HG02798 (cell line): ENCODE data around the gene SYT9.

ENCODE experiments used
- ATAC-seq: cut with Tn5 transposase; IDR thresholded peaks from one replicate; pipeline ENCODE4 v1.9.1; 2021; ENCODE audit warnings: mild to moderate bottlenecking; ENCODE audit not compliant: unreplicated experiment, poor library complexity

SYT9 gene, protein sequence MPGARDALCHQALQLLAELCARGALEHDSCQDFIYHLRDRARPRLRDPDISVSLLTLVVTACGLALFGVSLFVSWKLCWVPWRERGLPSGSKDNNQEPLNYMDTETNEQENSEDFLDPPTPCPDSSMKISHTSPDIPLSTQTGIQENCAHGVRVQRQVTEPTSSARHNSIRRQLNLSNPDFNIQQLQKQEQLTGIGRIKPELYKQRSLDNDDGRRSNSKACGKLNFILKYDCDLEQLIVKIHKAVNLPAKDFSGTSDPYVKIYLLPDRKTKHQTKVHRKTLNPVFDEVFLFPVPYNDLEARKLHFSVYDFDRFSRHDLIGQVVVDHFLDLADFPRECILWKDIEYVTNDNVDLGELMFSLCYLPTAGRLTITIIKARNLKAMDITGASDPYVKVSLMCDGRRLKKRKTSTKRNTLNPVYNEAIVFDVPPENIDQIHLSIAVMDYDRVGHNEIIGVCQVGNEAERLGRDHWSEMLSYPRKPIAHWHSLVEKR

DNA sequence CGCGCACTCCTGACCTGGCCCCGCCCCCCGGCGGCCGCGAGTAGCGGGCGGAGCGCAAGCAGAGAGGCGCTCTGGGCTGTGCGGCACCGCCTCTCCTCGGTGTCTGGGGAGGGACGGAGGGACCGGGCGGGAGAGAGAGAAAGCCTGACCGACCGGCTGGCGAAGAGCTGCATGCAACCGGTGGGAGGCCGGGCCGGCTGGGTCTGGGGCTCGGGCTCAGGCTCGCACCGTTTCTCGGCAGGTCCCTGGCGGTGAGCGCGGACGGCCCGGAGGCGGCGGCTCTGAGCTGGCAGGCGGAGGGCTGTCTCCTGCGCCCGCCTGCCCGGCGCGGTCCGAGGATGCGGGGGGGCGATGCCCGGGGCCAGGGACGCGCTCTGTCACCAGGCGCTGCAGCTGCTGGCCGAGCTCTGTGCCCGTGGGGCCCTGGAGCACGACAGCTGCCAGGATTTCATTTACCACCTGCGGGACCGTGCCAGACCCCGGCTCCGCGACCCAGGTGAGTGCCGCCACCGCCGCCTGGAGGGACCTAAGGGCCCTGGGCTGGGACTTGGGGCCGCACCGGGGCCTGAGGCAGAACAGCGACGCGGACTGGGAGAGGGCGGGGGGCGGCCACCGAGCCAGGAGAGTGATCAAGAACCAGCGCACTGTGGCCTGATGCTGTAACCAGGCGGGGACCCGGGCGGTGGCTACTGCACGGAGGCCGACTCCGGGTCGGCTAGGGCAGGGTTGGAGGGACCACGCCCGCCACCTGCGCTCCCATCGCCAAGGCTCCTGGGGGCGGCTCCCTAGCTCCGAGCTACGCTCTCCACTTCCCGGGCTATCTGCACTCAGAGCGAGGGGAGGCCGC, at the start of gene SYT9:
SYT9 (plus strand) TSS at position 69 of the 847 bp plus-strand sequence; CDS start at position 352, 283 bp downstream.
- no peak for ATAC-seq

DNA sequence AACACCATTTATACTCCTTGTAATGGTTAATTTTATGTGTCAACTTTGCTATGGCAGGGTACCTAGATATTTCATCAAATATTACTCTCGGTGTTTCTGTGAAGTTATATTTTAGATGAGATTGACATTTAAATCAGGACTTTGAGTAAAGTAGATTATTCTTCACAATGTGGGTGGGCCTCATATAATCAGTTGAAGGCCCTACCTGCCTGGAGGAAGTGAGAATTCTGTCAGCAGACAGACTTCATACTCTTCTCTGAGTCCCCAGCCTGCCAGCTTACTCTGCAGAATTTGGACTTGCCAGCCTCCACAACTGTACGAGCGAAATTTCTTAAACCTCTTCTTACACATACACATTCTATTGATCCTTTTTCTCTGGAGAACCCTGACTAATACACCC, 49.3 kb upstream of the SYT9 start:
- no peak for ATAC-seq

DNA sequence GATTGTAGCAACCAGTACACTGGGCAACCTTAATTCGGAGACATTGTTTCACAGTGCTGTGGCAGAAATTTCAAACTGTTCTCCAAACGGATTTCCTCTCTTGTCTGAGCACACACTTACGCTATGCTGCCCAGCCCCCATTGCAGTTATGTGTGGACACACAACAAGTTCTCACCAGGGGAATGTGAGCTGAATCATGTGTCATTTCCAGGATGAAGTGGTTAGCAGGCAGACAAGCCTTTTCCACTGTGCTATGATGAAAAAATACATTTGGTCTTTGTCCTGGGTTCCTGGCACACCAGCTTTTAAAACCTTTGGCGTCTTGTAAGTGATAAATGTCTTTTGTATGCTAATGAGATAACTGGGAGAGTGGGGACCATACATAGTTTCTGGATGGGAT, 46.9 kb upstream of the SYT9 start:
- ATAC-seq, result no peak

DNA sequence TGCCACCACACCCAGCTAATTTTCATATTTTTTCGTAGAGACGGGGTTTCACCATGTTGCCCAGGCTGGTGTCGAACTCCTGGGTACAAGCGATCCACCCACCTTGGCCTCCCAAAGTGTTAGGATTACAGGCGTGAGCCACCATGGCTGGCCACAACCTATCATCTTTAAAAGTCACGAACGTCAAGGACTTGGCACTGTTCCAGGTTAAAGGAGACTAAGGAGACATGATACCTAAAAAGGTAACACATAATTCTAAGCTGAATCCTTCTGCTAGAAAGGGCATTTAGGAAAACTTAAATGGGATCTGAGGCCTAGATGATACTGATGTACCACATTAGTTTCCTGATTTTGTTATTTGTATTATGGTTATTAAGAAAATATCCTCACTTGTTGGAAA, 43.3 kb upstream of the SYT9 start:
- ATAC-seq, result no peak

DNA sequence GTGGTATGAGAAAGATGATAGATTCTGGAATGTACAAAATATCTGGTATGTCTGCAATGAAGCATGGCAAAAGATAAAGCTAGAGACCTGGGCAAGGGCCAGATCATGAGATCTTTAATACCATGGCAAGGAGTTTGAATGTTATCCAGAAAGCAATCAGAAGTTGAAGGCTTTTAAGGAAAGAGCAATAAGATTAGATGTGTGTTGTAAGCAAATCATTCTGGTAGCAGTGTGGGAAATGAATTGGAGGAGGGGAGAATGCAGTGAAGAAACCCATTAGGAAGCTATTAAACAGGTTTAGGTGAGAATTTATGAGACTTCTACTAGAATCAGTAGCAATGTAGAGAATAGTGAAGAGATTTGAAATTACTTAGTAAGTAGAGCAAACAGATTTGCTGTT, 32.2 kb upstream of the SYT9 start:
- no peak for ATAC-seq

DNA sequence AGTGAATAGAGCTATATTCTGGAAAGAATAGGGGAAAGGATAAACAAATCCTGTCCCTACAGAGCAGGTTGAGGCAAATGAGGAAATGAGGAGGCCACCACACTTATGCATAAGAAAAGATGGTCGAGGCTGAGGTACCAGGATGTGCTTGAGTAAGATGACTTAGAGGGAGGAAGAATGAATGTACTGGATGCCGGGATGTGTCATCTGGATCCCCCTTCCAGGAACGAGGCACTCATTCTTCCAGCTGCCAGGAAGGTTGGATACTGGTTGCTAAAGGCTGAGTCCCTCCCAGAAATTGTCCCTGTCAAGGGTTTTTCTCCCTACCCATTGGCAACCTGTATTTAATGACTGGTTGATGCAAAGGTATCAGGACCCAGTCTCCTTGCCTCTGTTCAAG, 31.1 kb upstream of the SYT9 start:
- no peak for ATAC-seq

DNA sequence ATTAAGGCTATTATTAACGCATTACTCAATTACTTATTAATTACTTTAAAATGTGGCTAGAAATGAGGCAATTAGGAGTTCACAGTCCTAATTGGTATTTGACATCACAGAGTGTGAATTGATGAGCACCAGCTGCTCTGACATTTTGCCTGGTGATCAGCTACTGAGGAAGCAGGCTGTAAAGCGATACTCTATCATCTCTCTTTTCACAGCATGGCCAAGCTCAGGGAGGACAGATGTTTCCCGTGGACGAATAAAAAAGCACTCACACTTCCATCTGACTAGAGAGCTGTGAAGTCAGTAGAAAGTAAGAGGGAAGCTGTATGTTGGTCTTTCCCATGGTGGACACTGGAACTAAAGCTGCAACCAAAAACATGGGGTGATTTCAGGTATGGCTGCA, 29.1 kb upstream of the SYT9 start:
- ATAC-seq, result no peak

DNA sequence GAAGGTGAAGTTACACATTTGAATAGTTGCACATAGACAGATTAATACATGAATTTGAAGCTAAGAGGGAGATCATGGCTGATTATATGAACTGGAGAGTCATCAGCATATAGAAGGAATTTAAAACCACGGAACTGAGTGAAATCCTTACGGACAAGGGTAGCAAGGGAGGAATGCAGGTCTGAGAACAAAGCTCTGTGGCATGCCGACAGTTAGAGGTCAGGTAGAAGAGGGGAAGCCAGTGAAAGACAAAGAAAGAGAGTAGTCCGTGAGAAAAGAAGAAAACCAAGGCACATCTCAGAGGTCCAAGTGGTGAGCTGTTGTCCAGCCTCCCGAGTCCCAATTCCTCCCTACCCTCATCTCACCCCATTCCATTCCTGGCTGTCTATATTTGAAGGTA, 11.8 kb upstream of the SYT9 start:
- no peak for ATAC-seq

DNA sequence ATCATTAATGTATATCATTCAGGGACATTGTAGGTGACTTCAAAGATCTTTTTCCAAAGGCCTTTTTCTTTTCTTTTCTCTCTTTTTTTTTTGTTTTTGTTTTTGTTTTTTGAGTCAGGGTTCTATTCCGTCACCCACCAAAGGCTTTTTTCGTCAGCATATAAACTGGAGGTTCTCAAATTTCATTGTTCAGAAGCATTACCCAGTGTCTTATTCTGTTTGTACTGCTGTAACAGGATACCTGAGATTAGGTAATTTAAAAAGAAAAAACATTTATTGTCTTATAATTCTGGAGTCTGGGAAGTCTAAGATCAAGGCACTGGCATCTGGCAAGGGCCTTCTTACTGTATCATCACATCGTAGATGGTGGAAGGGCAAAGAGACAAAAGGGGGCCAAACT, 6.4 kb upstream of the SYT9 start:
- ATAC-seq, result no peak

DNA sequence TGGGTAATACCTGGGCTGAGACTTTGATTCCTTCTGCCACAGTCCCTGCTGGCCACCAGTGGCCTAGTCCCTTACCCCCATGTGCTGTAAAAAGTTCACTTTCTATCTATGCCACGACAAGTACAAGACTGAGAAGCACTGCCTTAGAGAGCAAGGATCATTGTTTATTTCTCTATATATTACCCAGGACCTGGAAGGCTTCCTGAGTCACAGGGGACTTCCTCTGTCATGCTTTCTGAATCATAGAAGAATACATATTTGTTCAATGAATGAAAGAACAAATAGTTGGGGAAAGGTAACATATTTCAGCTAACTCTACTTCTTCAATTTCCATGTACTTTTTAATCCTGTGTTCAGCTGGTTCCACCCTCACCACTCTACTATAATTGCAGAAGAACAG, 5.5 kb upstream of the SYT9 start:
- no peak for ATAC-seq

DNA sequence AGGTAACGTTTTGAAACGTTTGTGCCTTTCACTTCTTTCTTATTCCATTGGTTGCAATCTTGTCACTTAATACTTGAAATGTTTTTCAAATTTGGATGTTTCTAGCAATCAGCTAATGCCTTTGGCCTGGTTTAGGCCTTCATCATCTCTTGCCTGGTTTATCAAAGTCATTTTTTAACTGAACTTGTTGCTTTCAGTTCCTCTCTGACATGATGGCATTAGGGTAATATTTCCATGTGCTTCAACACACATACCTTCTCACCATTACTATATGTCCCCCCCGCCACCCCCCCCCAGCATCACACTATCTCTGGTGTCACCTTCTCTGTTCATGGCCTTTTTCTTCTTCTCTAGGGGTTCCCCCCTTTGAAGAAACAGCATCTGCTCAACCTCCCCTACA, 1.5 kb upstream of the SYT9 start:
- no peak for ATAC-seq

DNA sequence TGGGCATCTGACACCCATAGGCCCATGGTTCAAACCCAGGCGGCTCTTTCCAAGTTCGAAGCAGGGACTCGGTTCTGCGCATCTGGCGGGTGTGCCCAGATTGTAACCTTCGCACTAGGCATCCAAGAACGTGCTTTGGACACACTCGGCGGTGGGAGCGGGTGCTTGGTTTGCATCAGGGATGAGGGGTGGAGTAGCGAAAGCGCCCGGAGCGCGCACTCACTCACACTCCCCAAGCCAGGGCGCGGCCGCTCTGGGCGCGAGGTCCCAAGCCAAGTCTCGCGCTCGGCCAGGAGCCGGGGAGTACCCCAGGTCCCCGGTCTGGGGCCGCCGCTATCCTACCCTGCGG, 243 bp upstream of the SYT9 start:
- no peak for ATAC-seq

DNA sequence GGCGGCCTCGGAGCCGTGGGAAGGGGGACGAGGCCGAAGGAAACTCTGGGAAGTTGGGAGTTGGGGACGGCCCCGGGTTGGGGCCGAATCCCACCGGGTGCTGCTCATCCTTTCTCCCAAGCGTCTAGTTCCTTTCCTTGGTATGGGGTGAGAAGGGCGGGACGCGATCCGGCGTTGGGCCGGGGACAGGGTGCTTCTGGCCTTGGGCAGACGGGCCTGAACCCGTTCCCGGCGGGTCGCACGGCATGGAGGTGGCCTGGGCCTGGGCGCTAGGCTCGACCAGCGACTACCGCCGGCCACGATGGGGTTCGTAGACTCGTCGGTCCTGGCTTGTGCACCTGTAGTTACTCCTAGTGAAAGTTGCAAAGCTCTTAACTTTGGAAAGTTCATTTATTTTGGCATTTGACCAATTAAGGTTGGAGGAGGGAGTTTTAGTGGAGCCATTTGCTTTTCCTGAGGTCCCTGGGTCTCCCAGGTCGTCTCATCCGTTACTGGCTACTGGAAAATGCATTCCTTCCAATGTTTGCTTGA, 1.0 kb downstream of the SYT9 start:
- ATAC-seq, result no peak

DNA sequence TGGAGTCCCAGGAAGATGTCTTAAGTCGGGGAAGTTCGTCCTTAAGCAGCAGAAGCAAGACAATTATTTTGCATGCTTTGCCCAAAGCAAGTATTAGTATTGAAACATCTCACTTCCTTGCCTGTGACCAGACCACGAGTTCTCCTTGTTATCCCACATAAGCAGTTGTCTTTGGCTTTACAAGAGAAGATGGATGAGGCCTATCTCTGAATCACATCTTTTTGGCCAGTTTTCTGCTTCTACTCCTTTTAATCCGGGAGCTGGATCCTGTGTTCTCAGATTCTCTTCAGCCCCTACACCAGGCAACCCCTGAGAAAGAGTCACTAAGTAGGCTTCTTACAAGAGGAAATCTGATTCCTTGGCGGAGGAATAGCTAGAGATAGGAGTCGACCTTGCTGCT, 2.1 kb downstream of the SYT9 start:
- ATAC-seq, result no peak

DNA sequence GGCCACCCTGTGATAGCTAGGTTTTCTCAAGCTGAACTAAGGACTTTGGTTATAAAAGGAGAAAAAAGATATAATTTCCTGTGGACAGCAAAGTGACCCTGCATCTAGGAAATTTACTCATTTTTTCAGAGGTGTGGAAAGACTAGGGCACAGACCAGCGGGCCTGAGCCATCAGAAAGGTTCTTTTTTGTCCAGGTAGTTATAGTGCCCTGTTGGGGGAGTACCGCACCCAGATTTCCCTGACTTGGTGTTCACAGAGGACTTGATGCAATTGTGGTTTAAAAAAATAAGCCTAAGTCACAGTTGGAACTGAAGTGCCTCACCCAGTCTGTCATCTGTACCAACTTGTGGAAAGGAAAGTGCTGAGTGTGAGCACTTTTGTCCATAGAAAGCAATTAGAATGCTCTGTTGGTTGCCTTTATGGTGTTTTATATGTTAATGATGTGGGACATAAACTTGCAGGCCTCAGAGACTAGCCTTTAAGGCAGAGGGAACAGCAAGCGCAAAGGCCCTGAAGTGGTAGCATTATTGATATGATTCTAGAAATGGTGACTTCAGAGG, 3.1 kb downstream of the SYT9 start:
- ATAC-seq, result no peak

DNA sequence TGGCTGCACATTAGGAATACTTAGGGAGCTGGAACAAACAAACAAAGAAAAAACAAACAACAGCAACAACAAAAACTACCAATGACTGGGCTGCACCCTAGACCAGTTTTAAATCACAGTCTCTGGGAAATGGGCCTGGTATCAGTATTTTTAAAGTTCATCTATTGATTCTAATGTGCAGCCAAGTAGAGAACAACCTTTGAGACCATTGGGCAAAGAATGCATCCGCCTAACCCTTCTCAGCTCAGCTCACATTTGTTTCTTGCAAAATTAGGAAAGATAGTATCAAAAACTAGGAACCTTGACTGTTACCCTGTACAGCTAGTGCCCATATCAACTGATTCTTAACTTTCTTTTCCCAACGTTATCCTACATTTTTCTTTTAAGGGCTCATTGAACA, 5.2 kb downstream of the SYT9 start:
- ATAC-seq, result no peak

DNA sequence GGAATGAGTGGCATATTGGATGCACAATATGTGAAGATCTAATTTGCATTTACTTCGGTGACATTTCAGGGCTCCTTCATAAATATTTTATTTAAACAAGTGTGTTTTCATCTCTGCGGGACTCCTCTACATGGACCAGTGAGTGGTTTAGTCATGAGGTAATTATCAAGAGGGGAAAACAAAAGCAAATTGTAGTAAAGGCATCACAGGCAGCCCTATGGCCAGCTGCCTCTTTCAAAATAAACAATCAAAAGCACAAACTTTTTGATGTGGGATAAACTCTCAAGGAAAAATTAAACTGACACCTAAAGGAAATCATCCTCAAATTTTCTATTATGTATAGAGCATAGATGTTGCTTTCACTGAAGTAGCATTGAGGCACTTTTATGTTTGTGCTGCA, 6.0 kb downstream of the SYT9 start:
- no peak for ATAC-seq

DNA sequence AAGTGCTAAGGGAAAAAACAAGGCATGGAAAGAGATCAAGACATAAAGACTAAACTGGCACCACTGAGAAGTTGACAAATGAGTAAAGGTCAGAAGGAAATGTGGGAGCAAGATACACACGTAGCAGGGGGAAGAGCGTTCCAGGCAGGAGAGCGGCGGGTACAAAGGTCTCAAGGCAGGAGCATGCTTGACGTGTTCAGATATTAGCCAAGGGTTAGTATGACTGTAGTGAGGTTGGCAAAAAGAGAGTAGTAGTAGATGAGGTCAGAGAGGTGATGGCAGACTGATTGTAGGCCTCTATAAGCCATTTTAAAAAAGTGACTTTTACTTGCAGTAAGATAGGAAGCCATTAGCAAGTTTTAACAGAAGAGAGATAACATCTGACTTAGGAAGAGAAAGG, 9.9 kb downstream of the SYT9 start:
- ATAC-seq, result no peak

DNA sequence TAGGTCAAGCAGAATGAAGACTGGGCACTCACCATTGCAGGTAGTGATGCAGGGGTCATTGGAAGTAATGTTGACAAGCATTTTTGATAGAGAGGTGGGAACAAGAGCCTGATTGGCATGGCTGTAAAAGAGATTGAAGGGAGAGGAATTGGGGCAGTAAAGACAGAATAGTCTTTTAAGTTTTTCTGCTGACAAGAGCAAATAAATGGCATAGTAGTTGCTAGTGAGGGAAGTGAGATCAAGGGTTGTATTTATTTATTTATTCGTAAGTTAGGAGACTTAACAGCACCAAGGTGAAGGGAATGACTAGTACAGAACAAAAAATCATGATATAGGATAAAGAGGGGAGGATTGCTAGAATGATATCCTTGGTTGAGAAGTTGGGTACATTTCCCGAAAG, 11.0 kb downstream of the SYT9 start:
- ATAC-seq, result no peak

DNA sequence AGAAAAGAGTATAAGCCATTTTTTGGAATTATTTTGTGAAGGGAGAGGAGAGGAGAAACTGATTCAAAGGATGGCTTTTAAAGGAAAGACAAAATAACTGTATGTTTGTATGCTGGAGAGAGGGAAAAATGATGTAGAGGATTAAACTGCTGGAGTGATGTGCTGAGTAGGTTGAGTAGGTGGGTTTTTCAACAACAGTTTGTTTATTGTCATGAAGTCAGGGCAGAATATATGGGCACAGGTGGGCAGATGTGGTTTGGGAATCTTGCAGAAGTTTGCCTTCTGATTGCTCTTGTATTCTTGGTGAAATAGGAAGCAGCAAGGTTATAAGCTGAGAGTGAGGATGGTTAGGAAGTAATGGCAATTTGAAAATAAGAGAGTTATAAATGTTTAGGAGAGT, 12.1 kb downstream of the SYT9 start:
- no peak for ATAC-seq

DNA sequence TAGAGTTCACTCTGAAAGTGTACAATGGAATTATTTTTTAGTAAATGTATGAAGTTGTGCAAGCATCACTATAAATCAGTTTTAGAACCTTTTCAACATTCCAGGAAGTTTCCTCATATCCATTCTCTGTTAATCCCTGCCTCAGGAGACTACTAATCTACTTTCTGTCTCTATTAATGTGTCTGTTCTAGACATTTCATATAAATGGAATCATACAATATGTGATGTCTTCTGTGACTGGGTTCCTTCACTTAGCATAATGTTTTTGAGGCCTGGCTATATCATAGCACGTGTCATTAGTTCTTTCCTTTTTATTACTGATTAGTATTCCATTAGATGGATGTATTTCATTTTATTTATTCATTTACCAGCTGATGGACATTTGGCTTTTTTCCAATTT, 17.1 kb downstream of the SYT9 start:
- ATAC-seq, result no peak
